GM10266 (cell line): ENCODE measurements around the gene CCDC192.
A peak's percentile ranks its signal among the peaks of the same experiment; 100 is the strongest.

Source experiments
- DNase-seq: peaks from one replicate; pipeline ENCODE4 v3.0.0; 2012; ENCODE audit errors: extremely low spot score
- CTCF ChIP-seq: IDR thresholded peaks from 2 replicates; pipeline ENCODE4 v1.5.1; 2012; ENCODE audit warnings: mild to moderate bottlenecking, low read depth; ENCODE audit not compliant: control insufficient read depth, insufficient read depth; ENCODE audit errors: missing control alignments

CCDC192 gene

GRCh38 chr5:127934791-127935256 is 231.6 kb downstream of the CCDC192 start:
- TF ChIP-seq CTCF: no peak
- no peak for DNase-seq

GRCh38 chr5:127935398-127935797 is 232.2 kb downstream of the CCDC192 start:
- DNase-seq: no peak

GRCh38 chr5:127936439-127936972 is 233.3 kb downstream of the CCDC192 start:
- peak; percentile 38 for DNase-seq
- TF ChIP-seq CTCF: no peak

More at GRCh38 chr5:127935398-127935797, 232.2 kb downstream of the CCDC192 start:
- no peak for TF ChIP-seq CTCF

GRCh38 chr5:127938746-127939145 is 235.6 kb downstream of the CCDC192 start:
- DNase-seq: no peak
- no peak for TF ChIP-seq CTCF

GRCh38 chr5:127940854-127941253 is 237.7 kb downstream of the CCDC192 start:
- no peak for DNase-seq
- no peak for TF ChIP-seq CTCF

- no peak for TF ChIP-seq CTCF
- no peak for DNase-seq
Observed at GRCh38 chr5:127941646-127942045, 238.5 kb downstream of the CCDC192 start.

- no peak for DNase-seq
- no peak for TF ChIP-seq CTCF
Observed at GRCh38 chr5:127942246-127943060, 239.3 kb downstream of the CCDC192 start.
